Skeletal muscle tissue (tissue), 5 donors: Measurements from ENCODE around the gene S100A9. TPM values are rescaled to one million over a fixed set of nuclear protein-coding genes. Genes with fewer than 3 reads are reported as not detected.
"Not testable (repeated sequence)": the region's sequence is repeated elsewhere in the genome, so short reads cannot be mapped to it uniquely, and the experiment has no call there.

Experiments used
- H3K27ac ChIP-seq: one replicate; pipeline ENCODE4 v1.7.0; 2013; ENCODE audit warnings: mild to moderate bottlenecking, low read depth, low read length, inconsistent platforms
- H3K27me3 ChIP-seq, 3 donors: one replicate each; pipeline ENCODE4 v1.7.0; 2013; ENCODE audit warnings: low read length in 3 of 3; ENCODE audit not compliant: control insufficient read depth in 3 of 3, insufficient read depth in 3 of 3
- H3K36me3 ChIP-seq, 3 donors: one replicate each; pipeline ENCODE4 v1.7.0; 2013; ENCODE audit warnings: low read length in 3 of 3; ENCODE audit not compliant: control insufficient read depth in 3 of 3, insufficient read depth in 3 of 3
- H3K4me1 ChIP-seq, 3 donors: one replicate each; pipeline ENCODE4 v1.7.0; 2013; ENCODE audit warnings: low read length in 3 of 3, mild to moderate bottlenecking in 3 of 3; ENCODE audit not compliant: control insufficient read depth in 3 of 3, insufficient read depth in 3 of 3
- H3K4me3 ChIP-seq, 3 donors: one replicate each; pipeline ENCODE4 v1.7.0; 2013; ENCODE audit warnings: low read length in 3 of 3
- H3K9ac ChIP-seq, 3 donors: one replicate each; pipeline ENCODE4 v1.7.0; 2013; ENCODE audit warnings: low read length in 3 of 3, mild to moderate bottlenecking in 3 of 3, moderate library complexity in 2 of 3, low read depth in 1 of 3
- H3K9me3 ChIP-seq, 3 donors: one replicate each; pipeline ENCODE4 v1.7.0; 2013; ENCODE audit warnings: low read length in 3 of 3; ENCODE audit not compliant: control insufficient read depth in 3 of 3
- small RNA-seq: library from RNA; depleted of rRNA; stranded (forward); fragments of <200 nt; gene quantifications from one replicate; pipeline ENCODE3, GENCODE V24; 2014
- total RNA-seq: library from RNA; depleted of rRNA; stranded (reverse); fragments of >200 nt; gene quantifications from one replicate; pipeline ENCODE4 v1.2.3, GENCODE V29; 2014
- donor health status: Osteomylitis.

Gene S100A9
- total RNA-seq, 1 donor from 2014 or later = 218 TPM

- Histone ChIP-seq H3K27me3 (peaks cover 7 to 12% (median 10%) of the 10 kb centered on the region in 3 donors), H3K27ac (no peak overlapping the region), H3K4me3 (no peak overlapping the region), H3K36me3 (no peaks in the 10 kb centered on the region), H3K9ac (no peak overlapping the region), H3K9me3 (no peaks in the 10 kb centered on the region), H3K4me1 (no peaks in the 10 kb centered on the region)
These were observed 44.6 kb downstream of the S100A9 start for GRCh38 chr1:153402226-153402625.

- Histone ChIP-seq H3K9me3 (no peaks in the 10 kb centered on the region), H3K4me3 (no peak overlapping the region), H3K27me3 (peaks cover 7 to 13% (median 10%) of the 10 kb centered on the region in 3 donors)
These were observed 45.9 kb downstream of the S100A9 start for GRCh38 chr1:153403421-153404085.

GRCh38 chr1:153404086-153404635 is 46.5 kb downstream of the S100A9 start:
- Histone ChIP-seq H3K9ac (no peak overlapping the region), H3K27ac (no peak overlapping the region), H3K4me3 (no peak overlapping the region), H3K9me3 (no peaks in the 10 kb centered on the region), H3K36me3 (no peaks in the 10 kb centered on the region), H3K4me1 (no peaks in the 10 kb centered on the region), H3K27me3 (peaks cover 7 to 10% (median 10%) of the 10 kb centered on the region in 3 donors)

More at GRCh38 chr1:153403421-153404085, 45.9 kb downstream of the S100A9 start:
- Histone ChIP-seq H3K27ac (no peak overlapping the region), H3K9ac (no peak overlapping the region), H3K36me3 (no peaks in the 10 kb centered on the region), H3K4me1 (no peaks in the 10 kb centered on the region)

- peaks cover 5 to 10% (median 5%) of the 10 kb centered on the region in 3 donors for H3K27me3 ChIP-seq
- H3K4me3 ChIP-seq = no peak overlapping the region
- H3K36me3 ChIP-seq = no peaks in the 10 kb centered on the region
- H3K9me3 ChIP-seq = no peaks in the 10 kb centered on the region
- no peak overlapping the region for H3K27ac ChIP-seq
- no peaks in the 10 kb centered on the region for H3K4me1 ChIP-seq
- no peak overlapping the region for H3K9ac ChIP-seq
These were observed 47.1 kb downstream of the S100A9 start for GRCh38 chr1:153404768-153405167.

GRCh38 chr1:153405825-153406599 is 48.4 kb downstream of the S100A9 start:
- H3K9me3 ChIP-seq, H3K4me3 ChIP-seq, H3K9ac ChIP-seq, H3K36me3 ChIP-seq, H3K27me3 ChIP-seq, H3K4me1 ChIP-seq, H3K27ac ChIP-seq: not testable (repeated sequence)

- not testable (repeated sequence) for H3K36me3 ChIP-seq, H3K27me3 ChIP-seq, H3K4me3 ChIP-seq, H3K9ac ChIP-seq, H3K4me1 ChIP-seq, H3K27ac ChIP-seq, H3K9me3 ChIP-seq
These were observed 49.6 kb downstream of the S100A9 start for GRCh38 chr1:153407274-153407673.

Small RNA genes lying within 50 kb of the gene (small RNA-seq; reads per million reads assigned to genes)
- gene RNU6-160P = not detected
- not detected for gene S100A15A

Other genes with a start within 250 kb of the S100A9 start
- not detected for gene SPRR2F, start 244.3 kb upstream of the S100A9 start, total RNA-seq
- gene SPRR2G, start 207.0 kb upstream of the S100A9 start, total RNA-seq = not detected
- not detected for gene LELP1, start 154.4 kb upstream of the S100A9 start, total RNA-seq
- not detected for gene PRR9, start 140.3 kb upstream of the S100A9 start, total RNA-seq
- gene LORICRIN, start 98.2 kb upstream of the S100A9 start, total RNA-seq = not detected
- not detected for gene PGLYRP3, start 44.9 kb upstream of the S100A9 start, total RNA-seq
- gene PGLYRP4, start 9.0 kb upstream of the S100A9 start, total RNA-seq = not detected
- gene S100A12, start 17.8 kb downstream of the S100A9 start, total RNA-seq = 23.0 TPM
- 67.3 TPM for gene S100A8, start 33.2 kb downstream of the S100A9 start, total RNA-seq
- gene S100A7A, start 58.7 kb downstream of the S100A9 start, total RNA-seq = not detected
- gene S100A7, start 102.8 kb downstream of the S100A9 start, total RNA-seq = not detected
- 203 TPM for gene S100A6, start 178.1 kb downstream of the S100A9 start, total RNA-seq
- not detected for gene S100A5, start 183.1 kb downstream of the S100A9 start, total RNA-seq
- 165 TPM for gene S100A4, start 188.0 kb downstream of the S100A9 start, total RNA-seq
- gene S100A3, start 191.4 kb downstream of the S100A9 start, total RNA-seq = not detected
- not detected for gene S100A2, start 208.0 kb downstream of the S100A9 start, total RNA-seq